ENCODE data around the gene UNC5C. TPM values are rescaled to one million over a fixed set of nuclear protein-coding genes. Genes with fewer than 3 reads are reported as not detected.

UNC5C gene
- polyA plus RNA-seq, 1 of the 3 experiments (the other 2 are of a cell fraction), result 3.3 TPM

DNA sequence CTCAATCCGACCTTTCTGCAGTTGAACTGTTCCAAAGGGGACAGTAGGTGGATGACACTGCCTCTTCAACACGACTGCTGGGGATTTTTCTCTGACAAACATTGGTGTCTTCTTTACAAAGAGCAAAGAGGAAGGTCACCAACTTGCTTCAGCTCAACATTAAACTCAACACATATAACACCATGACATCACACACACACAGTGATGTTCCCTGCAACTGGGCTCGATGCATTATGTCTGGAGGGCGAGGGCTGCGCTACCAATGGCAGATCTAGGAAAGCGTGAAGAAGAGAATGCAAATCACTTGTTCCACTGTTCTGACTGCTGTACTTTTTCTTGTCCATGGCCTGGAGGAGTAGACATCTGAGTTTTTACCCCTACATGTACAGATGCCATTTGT, 385.9 kb downstream of the UNC5C start (continued):
- TF ChIP-seq, protein P1, sequence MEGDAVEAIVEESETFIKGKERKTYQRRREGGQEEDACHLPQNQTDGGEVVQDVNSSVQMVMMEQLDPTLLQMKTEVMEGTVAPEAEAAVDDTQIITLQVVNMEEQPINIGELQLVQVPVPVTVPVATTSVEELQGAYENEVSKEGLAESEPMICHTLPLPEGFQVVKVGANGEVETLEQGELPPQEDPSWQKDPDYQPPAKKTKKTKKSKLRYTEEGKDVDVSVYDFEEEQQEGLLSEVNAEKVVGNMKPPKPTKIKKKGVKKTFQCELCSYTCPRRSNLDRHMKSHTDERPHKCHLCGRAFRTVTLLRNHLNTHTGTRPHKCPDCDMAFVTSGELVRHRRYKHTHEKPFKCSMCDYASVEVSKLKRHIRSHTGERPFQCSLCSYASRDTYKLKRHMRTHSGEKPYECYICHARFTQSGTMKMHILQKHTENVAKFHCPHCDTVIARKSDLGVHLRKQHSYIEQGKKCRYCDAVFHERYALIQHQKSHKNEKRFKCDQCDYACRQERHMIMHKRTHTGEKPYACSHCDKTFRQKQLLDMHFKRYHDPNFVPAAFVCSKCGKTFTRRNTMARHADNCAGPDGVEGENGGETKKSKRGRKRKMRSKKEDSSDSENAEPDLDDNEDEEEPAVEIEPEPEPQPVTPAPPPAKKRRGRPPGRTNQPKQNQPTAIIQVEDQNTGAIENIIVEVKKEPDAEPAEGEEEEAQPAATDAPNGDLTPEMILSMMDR (IDR thresholded peaks at IDR 0.05), result no peak
- no peak for TF ChIP-seq CHD2 (IDR thresholded peaks at IDR 0.05; ENCODE audit: low read length, partially characterized antibody)

DNA sequence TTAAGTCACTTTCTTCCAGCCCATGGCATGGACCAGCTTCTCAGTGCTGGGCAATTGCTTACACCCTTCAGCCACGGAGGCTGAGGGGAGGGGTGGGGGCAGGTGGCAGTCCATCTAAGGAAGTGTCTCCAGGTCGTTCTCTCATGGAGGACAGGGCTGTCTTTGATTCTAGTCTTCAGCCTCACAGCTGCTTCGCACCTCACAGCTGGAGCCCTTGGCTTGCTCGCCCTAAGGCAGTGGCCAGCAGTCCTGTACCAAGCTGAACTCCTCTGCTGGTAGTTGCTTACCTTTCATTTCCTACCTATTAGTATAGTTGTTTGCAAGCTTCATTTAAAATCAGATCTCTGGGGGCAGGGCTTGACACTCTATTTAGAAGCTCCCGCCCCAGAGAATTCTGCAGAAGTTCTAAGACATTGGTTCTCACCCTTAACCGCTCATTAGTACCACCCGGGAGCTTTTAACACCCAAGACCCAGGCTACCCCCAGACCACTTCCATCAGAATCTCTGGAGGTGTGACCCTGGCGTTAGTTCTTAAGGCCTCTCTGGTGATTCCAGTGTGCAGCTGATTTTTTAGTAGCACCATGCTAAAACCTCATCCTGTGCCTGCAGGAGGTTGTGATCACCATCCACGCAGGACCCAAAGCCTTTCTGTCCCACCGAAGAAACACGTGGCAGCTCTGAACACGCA, 386.8 kb downstream of the UNC5C start:
- Histone ChIP-seq H3K27ac (ENCODE audit: low read depth in 2 of 2, low read length in 1 of 2) (peak overlapping the region in 1 of 2 experiments; percentile 19; a peak in 1 of 4 replicates), H3K4me3 (ENCODE audit: low read depth in 2 of 2, low read length in 1 of 2) (no peak overlapping the region), H3K9me2 (no peaks in the 10 kb centered on the region), H3K27me3 (ENCODE audit: insufficient read depth) (no peaks in the 10 kb centered on the region), H2AFZ (ENCODE audit: low read depth) (no peak overlapping the region), H3K9me3 (no peaks in the 10 kb centered on the region), H3K79me2 (ENCODE audit: insufficient read depth) (no peaks in the 10 kb centered on the region), H4K20me1 (ENCODE audit: insufficient read depth) (no peaks in the 10 kb centered on the region), H3K36me3 (replicated peaks in 1 of 2; ENCODE audit: control insufficient read depth in 1 of 2, insufficient read depth in 2 of 2, low read length in 1 of 2) (peaks cover 0 to 24% of the 10 kb centered on the region in 2 experiments), H3K4me2 (no peak overlapping the region), H3K9ac (no peak overlapping the region), H3K4me1 (ENCODE audit: control insufficient read depth in 1 of 2, insufficient read depth in 2 of 2, low read depth in 1 of 2, low read length in 1 of 2) (peaks cover 0 to 9% of the 10 kb centered on the region in 2 experiments; a peak in 2 of 4 replicates), H3F3A (replicated peaks; ENCODE audit: insufficient read depth) (no peaks in the 10 kb centered on the region)
- ChIA-PET POLR2A (no interaction called here), CTCF (interaction anchor here (1.2 to 1.6 kb wide), 2 partner anchors 8 to 383 kb away, joined by 5 read pairs; no protein-coding TSS in a partner anchor)
- no peak for DNase-seq
- 94% methylated on average over 9 of the region's 12 CpGs for WGBS (ENCODE audit: low lambda C conversion rate)
- TF ChIP-seq, protein P2, sequence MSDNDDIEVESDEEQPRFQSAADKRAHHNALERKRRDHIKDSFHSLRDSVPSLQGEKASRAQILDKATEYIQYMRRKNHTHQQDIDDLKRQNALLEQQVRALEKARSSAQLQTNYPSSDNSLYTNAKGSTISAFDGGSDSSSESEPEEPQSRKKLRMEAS (IDR thresholded peaks at IDR 0.05; ENCODE audit: low read depth), result no peak
- TF ChIP-seq RXRA (IDR thresholded peaks at IDR 0.05; ENCODE audit: borderline replicate concordance, low read depth) (no peak), TEAD4 (IDR thresholded peaks at IDR 0.05; ENCODE audit: borderline replicate concordance, insufficient read depth) (no peak), NRF1 (IDR thresholded peaks at IDR 0.05; ENCODE audit: low read depth, low read length) (no peak), FOXM1 (IDR thresholded peaks at IDR 0.05; ENCODE audit: low read depth) (no peak)
- TF ChIP-seq, protein P3, sequence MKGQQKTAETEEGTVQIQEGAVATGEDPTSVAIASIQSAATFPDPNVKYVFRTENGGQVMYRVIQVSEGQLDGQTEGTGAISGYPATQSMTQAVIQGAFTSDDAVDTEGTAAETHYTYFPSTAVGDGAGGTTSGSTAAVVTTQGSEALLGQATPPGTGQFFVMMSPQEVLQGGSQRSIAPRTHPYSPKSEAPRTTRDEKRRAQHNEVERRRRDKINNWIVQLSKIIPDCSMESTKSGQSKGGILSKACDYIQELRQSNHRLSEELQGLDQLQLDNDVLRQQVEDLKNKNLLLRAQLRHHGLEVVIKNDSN (IDR thresholded peaks at IDR 0.05; ENCODE audit: borderline replicate concordance, low read depth), result no peak
- TF ChIP-seq, protein P4, sequence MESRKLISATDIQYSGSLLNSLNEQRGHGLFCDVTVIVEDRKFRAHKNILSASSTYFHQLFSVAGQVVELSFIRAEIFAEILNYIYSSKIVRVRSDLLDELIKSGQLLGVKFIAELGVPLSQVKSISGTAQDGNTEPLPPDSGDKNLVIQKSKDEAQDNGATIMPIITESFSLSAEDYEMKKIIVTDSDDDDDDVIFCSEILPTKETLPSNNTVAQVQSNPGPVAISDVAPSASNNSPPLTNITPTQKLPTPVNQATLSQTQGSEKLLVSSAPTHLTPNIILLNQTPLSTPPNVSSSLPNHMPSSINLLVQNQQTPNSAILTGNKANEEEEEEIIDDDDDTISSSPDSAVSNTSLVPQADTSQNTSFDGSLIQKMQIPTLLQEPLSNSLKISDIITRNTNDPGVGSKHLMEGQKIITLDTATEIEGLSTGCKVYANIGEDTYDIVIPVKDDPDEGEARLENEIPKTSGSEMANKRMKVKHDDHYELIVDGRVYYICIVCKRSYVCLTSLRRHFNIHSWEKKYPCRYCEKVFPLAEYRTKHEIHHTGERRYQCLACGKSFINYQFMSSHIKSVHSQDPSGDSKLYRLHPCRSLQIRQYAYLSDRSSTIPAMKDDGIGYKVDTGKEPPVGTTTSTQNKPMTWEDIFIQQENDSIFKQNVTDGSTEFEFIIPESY (IDR thresholded peaks at IDR 0.05; ENCODE audit: borderline replicate concordance, low read depth), result no peak
